Upper lobe of left lung (tissue), 4 donors: ENCODE results near the gene RNU4-1.

Experiments used
- CTCF ChIP-seq, 6 experiments: fragments of 450-650 bp in 4 of 6; fragments of 200-600 bp in 2 of 6; sonication (generic) in 2 of 6; IDR thresholded peaks; one replicate each; pipeline ENCODE4 v1.5.1; 2016 to 2019; ENCODE audit warnings: antibody characterized with exemption in 6 of 6
- POLR2AphosphoS5 ChIP-seq, 2 donors: sonication (generic); formaldehyde crosslinking; IDR thresholded peaks; one replicate each; pipeline ENCODE4 v1.5.1; 2017; ENCODE audit warnings: antibody characterized with exemption in 2 of 2

- TF ChIP-seq CTCF (IDR thresholded peaks at IDR 0.05): no peak
- no peak for TF ChIP-seq POLR2AphosphoS5 (IDR thresholded peaks at IDR 0.05)
These were observed 701 bp downstream of the RNU4-1 start for GRCh38 chr12:120292411-120292660.
